HEK293 (cell line): Measurements from ENCODE around the gene PRDM15.

Experiments used
- CTCF ChIA-PET: fragments of 350-600 bp; formaldehyde crosslinking; extraction: SDS; loops from one replicate; lab custom pipeline; 2021; ENCODE audit warnings: antibody characterized with exemption; lab: Yijun Ruan, JAX
- POLR2A ChIA-PET: fragments of 300-600 bp; formaldehyde crosslinking; extraction: SDS; loops from one replicate; lab custom pipeline; 2020; ENCODE audit warnings: antibody characterized with exemption, inconsistent platforms; lab: Yijun Ruan, JAX
- H3K27ac ChIP-seq: fragments of 200-500 bp; sonication (Bioruptor generic); 2 replicates; pipeline ENCODE4 v1.5.1; 2014; ENCODE audit warnings: low read depth, low read length, control low read depth, inconsistent platforms; ENCODE audit errors: extremely low read depth
- H3K36me3 ChIP-seq, 2 experiments: fragments of 200-500 bp in 1 of 2; sonication (Bioruptor generic) in 1 of 2; 1 replicate in 1 of 2; 2 replicates in 1 of 2; pipeline ENCODE4 v1.5.1; 2014 to 2017; ENCODE audit warnings: inconsistent platforms in 2 of 2, low read length in 2 of 2; ENCODE audit not compliant: control insufficient read depth in 2 of 2, insufficient read depth in 1 of 2
- H3K4me1 ChIP-seq: fragments of 200-500 bp; sonication (Bioruptor generic); 2 replicates; pipeline ENCODE4 v1.5.1; 2014; ENCODE audit warnings: mild to moderate bottlenecking, low read length, inconsistent platforms; ENCODE audit not compliant: control insufficient read depth, insufficient read depth
- H3K4me3 ChIP-seq: 2 replicates; pipeline ENCODE4 v1.5.1; 2011; ENCODE audit warnings: low read depth, mild to moderate bottlenecking, control low read depth, low read length, moderate library complexity
- H3K9me3 ChIP-seq: fragments of 200-500 bp; sonication (Bioruptor generic); 2 replicates; pipeline ENCODE4 v1.5.1; 2014; ENCODE audit warnings: low read depth, low read length, inconsistent platforms; ENCODE audit not compliant: control insufficient read depth, insufficient read depth
- GLIS2 ChIP-seq: fragments of 450-650 bp; formaldehyde crosslinking; IDR thresholded peaks from 2 replicates; pipeline ENCODE4 v1.5.1; 2016; ENCODE audit warnings: missing biosample characterization, missing genetic modification characterization
- KLF1 ChIP-seq: fragments of 450-650 bp; formaldehyde crosslinking; IDR thresholded peaks from 2 replicates; pipeline ENCODE4 v1.5.1; 2016; ENCODE audit warnings: missing biosample characterization, missing genetic modification characterization
- KLF10 ChIP-seq: fragments of 450-650 bp; IDR thresholded peaks from 2 replicates; pipeline ENCODE4 v1.5.1; 2018; ENCODE audit warnings: missing biosample characterization, mild to moderate bottlenecking, missing genetic modification characterization
- KLF9 ChIP-seq: fragments of 450-650 bp; formaldehyde crosslinking; IDR thresholded peaks from 2 replicates; pipeline ENCODE4 v1.5.1; 2016; ENCODE audit warnings: missing biosample characterization, missing genetic modification characterization, low read depth
- PATZ1 ChIP-seq: fragments of 450-650 bp; formaldehyde crosslinking; IDR thresholded peaks from 2 replicates; pipeline ENCODE4 v1.5.1; 2016; ENCODE audit warnings: missing biosample characterization, missing genetic modification characterization
- PRDM2 ChIP-seq: fragments of 450-650 bp; formaldehyde crosslinking; IDR thresholded peaks from 2 replicates; pipeline ENCODE4 v1.5.1; 2016; ENCODE audit warnings: missing biosample characterization, missing genetic modification characterization, borderline replicate concordance
- SP3 ChIP-seq: fragments of 450-650 bp; formaldehyde crosslinking; IDR thresholded peaks from 2 replicates; pipeline ENCODE4 v1.5.1; 2016; ENCODE audit warnings: missing biosample characterization, missing genetic modification characterization
- SP7 ChIP-seq: fragments of 450-650 bp; formaldehyde crosslinking; IDR thresholded peaks from 2 replicates; pipeline ENCODE4 v1.5.1; 2016; ENCODE audit warnings: missing biosample characterization, missing genetic modification characterization
- ZBTB10 ChIP-seq: fragments of 450-650 bp; formaldehyde crosslinking; IDR thresholded peaks from 2 replicates; pipeline ENCODE4 v1.5.1; 2016; ENCODE audit warnings: missing biosample characterization, missing genetic modification characterization
- ZBTB20 ChIP-seq: fragments of 450-650 bp; formaldehyde crosslinking; IDR thresholded peaks from 2 replicates; pipeline ENCODE4 v1.5.1; 2016; ENCODE audit warnings: missing biosample characterization, missing genetic modification characterization
- ZBTB8A ChIP-seq: fragments of 450-650 bp; formaldehyde crosslinking; IDR thresholded peaks from 2 replicates; pipeline ENCODE4 v1.5.1; 2016; ENCODE audit warnings: missing biosample characterization, missing genetic modification characterization
- ZEB2 ChIP-seq: fragments of 450-650 bp; formaldehyde crosslinking; IDR thresholded peaks from 2 replicates; pipeline ENCODE4 v1.5.1; 2016; ENCODE audit warnings: missing biosample characterization, missing genetic modification characterization
- ZNF202 ChIP-seq: fragments of 450-650 bp; formaldehyde crosslinking; IDR thresholded peaks from 2 replicates; pipeline ENCODE4 v1.5.1; 2016; ENCODE audit warnings: missing biosample characterization, missing genetic modification characterization, borderline replicate concordance
- ZNF211 ChIP-seq: fragments of 450-650 bp; formaldehyde crosslinking; IDR thresholded peaks from 2 replicates; pipeline ENCODE4 v1.5.1; 2016; ENCODE audit warnings: low read depth, missing biosample characterization, missing genetic modification characterization
- ZNF335 ChIP-seq: fragments of 450-650 bp; formaldehyde crosslinking; conservative IDR thresholded peaks from 2 replicates; pipeline ENCODE4 v1.5.1; 2016; ENCODE audit warnings: missing biosample characterization, missing genetic modification characterization
- ZNF394 ChIP-seq: fragments of 450-650 bp; formaldehyde crosslinking; IDR thresholded peaks from 2 replicates; pipeline ENCODE4 v1.5.1; 2016; ENCODE audit warnings: missing biosample characterization, missing genetic modification characterization, mild to moderate bottlenecking, moderate library complexity, borderline replicate concordance
- ZNF423 ChIP-seq: fragments of 450-650 bp; formaldehyde crosslinking; IDR thresholded peaks from 2 replicates; pipeline ENCODE4 v1.5.1; 2016; ENCODE audit warnings: missing biosample characterization, missing genetic modification characterization
- ZNF529 ChIP-seq: fragments of 450-650 bp; formaldehyde crosslinking; IDR thresholded peaks from 2 replicates; pipeline ENCODE4 v1.5.1; 2017; ENCODE audit warnings: missing genetic modification characterization, missing biosample characterization; ENCODE audit not compliant: insufficient replicate concordance
- ZNF623 ChIP-seq: fragments of 450-650 bp; formaldehyde crosslinking; IDR thresholded peaks from 2 replicates; pipeline ENCODE4 v1.5.1; 2016; ENCODE audit warnings: missing biosample characterization, missing genetic modification characterization
- ZNF639 ChIP-seq: fragments of 450-650 bp; formaldehyde crosslinking; IDR thresholded peaks from 2 replicates; pipeline ENCODE4 v1.5.1; 2016; ENCODE audit warnings: missing biosample characterization, missing genetic modification characterization
- ZSCAN5A ChIP-seq: fragments of 450-650 bp; formaldehyde crosslinking; IDR thresholded peaks from 2 replicates; pipeline ENCODE4 v1.5.1; 2016; ENCODE audit warnings: missing biosample characterization, missing genetic modification characterization

PRDM15 gene

GRCh38 chr21:41766883-41767605 is 112.1 kb downstream of the PRDM15 start, which contains the start of gene RIPK4 (continued):
- peak; percentile 81 for TF ChIP-seq PATZ1
- no peak for TF ChIP-seq GLIS2 (tag by site-specific recombination)
- TF ChIP-seq KLF10 = peak; percentile 88
- TF ChIP-seq ZBTB20 = no peak
- peak; percentile 93 for TF ChIP-seq ZEB2 (tag by site-specific recombination)
- 0 out of 2 replicates have a peak, but pooled peaks have one; percentile 7 for TF ChIP-seq ZNF623
- TF ChIP-seq ZNF394 = peak; percentile 65; the same call in 1 of the 2 replicates
- TF ChIP-seq KLF9 (tag by site-specific recombination) = peak; percentile 97
- no peak for TF ChIP-seq ZNF529 (tag by site-specific recombination)
- peak; percentile 97 for TF ChIP-seq SP3 (tag by site-specific recombination)
- peak; percentile 74 for TF ChIP-seq KLF1 (tag by site-specific recombination)
- peak; percentile 86 for TF ChIP-seq ZBTB8A
- peak; percentile 97 for TF ChIP-seq ZNF423
- 0 out of 2 replicates have a peak, but pooled peaks have one; percentile 5 for TF ChIP-seq ZNF335 (tag by site-specific recombination)
- no peak for TF ChIP-seq ZBTB10 (tag by site-specific recombination)
- TF ChIP-seq SP7 (tag by site-specific recombination) = peak; percentile 51; the same call in 1 of the 2 replicates
- peak; percentile 89; the same call in 1 of the 2 replicates for TF ChIP-seq ZSCAN5A (tag by site-specific recombination)
- TF ChIP-seq, all 188 proteins: peak for 27

- CTCF ChIA-PET = interaction anchor here (0.6 to 2.3 kb wide), 9 partner anchors 9 to 154 kb away, joined by 3 to 11 read pairs (median 4); partner anchors contain the start of gene PRDM15
- peak overlapping the region; percentile 76 for H3K27ac ChIP-seq
- no peaks in the 10 kb centered on the region for H3K9me3 ChIP-seq
- POLR2A ChIA-PET = interaction anchor here (0.5 to 1.7 kb wide), 6 partner anchors 9 to 597 kb away, joined by 3 to 6 read pairs (median 4); no protein-coding TSS in a partner anchor
- H3K4me1 ChIP-seq = peaks cover 46% of the 10 kb centered on the region
- peak overlapping the region; percentile 85 for H3K4me3 ChIP-seq
- no peaks in the 10 kb centered on the region for H3K36me3 ChIP-seq
- TF ChIP-seq ZNF211 (no peak), ZNF639 (tag by site-specific recombination) (no peak; the same call in 1 of the 2 replicates), ZNF202 (tag by site-specific recombination) (no peak), PRDM2 (tag by site-specific recombination) (no peak)
Observed at GRCh38 chr21:41765973-41766882, 112.9 kb downstream of the PRDM15 start.
